ENCODE data around the gene MRRF. TPM values are rescaled to one million over a fixed set of nuclear protein-coding genes. Genes with fewer than 3 reads are reported as not detected.
"Not testable (repeated sequence)": the region's sequence is repeated elsewhere in the genome, so short reads cannot be mapped to it uniquely, and the experiment has no call there.

Gene MRRF
- total RNA-seq, 1 donor from 2014 or later = 44.4 TPM

GRCh38 chr9:122355336-122355875 is 90.7 kb downstream of the MRRF start:
- DNase-seq (ENCODE audit: low spot score) = no peak
- Histone ChIP-seq H3K27ac (no peak overlapping the region), H3K4me2 (no peak overlapping the region), H3F3A (ENCODE audit: low read depth) (no peaks in the 10 kb centered on the region), H3K27me3 (peaks cover under 1% of the 10 kb centered on the region), H3K79me2 (ENCODE audit: low read depth) (no peaks in the 10 kb centered on the region), H3K4me1 (no peaks in the 10 kb centered on the region), H4K20me1 (ENCODE audit: low read depth) (no peaks in the 10 kb centered on the region), H3K36me3 (no peaks in the 10 kb centered on the region), H2AFZ (replicated peaks) (no peak overlapping the region), H3K9me3 (ENCODE audit: low read depth) (peaks cover 5% of the 10 kb centered on the region), H3K9ac (no peak overlapping the region), H3K4me3 (no peak overlapping the region)
- H3K36me3 Mint-ChIP-seq = no peaks in the 10 kb centered on the region
- H3K4me3 Mint-ChIP-seq = no peak overlapping the region
- no peak for TF ChIP-seq EZH2 (IDR thresholded peaks at IDR 0.05)
- no peak for TF ChIP-seq EZH2phosphoT487 (IDR thresholded peaks at IDR 0.05)
- TF ChIP-seq CTCF (IDR thresholded peaks at IDR 0.05) = no peak
- peaks cover 7% of the 10 kb centered on the region for H3K9me3 Mint-ChIP-seq
- no peak overlapping the region for H3K27ac Mint-ChIP-seq
- H3K27me3 Mint-ChIP-seq (ENCODE audit: insufficient read depth, low read depth) = peaks cover 7% of the 10 kb centered on the region
- no peaks in the 10 kb centered on the region for H3K4me1 Mint-ChIP-seq

DNA sequence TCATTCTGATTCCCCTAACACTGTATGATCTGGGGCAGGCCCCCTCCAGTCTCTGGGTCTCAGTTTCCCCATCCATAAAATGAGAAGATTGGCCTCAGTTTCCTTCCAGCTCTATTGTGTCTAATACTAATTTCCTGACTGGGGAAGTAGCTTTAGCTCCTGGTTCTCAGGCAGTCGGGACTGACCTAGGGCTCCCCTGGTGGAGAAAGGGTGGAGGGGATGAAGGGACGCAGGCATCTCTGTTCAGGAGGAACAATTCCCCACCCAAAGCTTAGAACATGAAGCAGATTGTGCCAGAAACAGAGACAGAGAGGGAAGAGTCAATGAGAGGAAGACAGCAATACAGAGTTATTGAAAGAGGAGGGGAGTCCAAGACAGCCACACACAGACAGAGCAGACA is 91.9 kb downstream of the MRRF start:
- Mint-ChIP-seq H3K27me3 (ENCODE audit: insufficient read depth, low read depth) (peaks cover 7% of the 10 kb centered on the region), H3K4me3 (no peak overlapping the region), H3K27ac (no peak overlapping the region), H3K4me1 (no peaks in the 10 kb centered on the region), H3K9me3 (peaks cover 7% of the 10 kb centered on the region), H3K36me3 (no peaks in the 10 kb centered on the region)
- Histone ChIP-seq H3K27me3 (no peaks in the 10 kb centered on the region), H3K4me2 (no peak overlapping the region), H3F3A (ENCODE audit: low read depth) (no peaks in the 10 kb centered on the region), H3K4me1 (no peaks in the 10 kb centered on the region), H3K27ac (no peak overlapping the region), H3K4me3 (no peak overlapping the region), H3K9ac (no peak overlapping the region), H2AFZ (replicated peaks) (peak overlapping the region; percentile 17), H3K36me3 (no peaks in the 10 kb centered on the region), H4K20me1 (ENCODE audit: low read depth) (no peaks in the 10 kb centered on the region), H3K9me3 (ENCODE audit: low read depth) (peaks cover 5% of the 10 kb centered on the region), H3K79me2 (ENCODE audit: low read depth) (no peaks in the 10 kb centered on the region)
- peak; percentile 49 for DNase-seq (ENCODE audit: low spot score)
- TF ChIP-seq EZH2 (IDR thresholded peaks at IDR 0.05) = no peak
- peak; percentile 64 for TF ChIP-seq CTCF (IDR thresholded peaks at IDR 0.05)

GRCh38 chr9:122360891-122361290 is 96.2 kb downstream of the MRRF start:
- Histone ChIP-seq H2AFZ (replicated peaks) (no peak overlapping the region), H3K4me1 (no peaks in the 10 kb centered on the region), H3K27ac (no peak overlapping the region), H3K27me3 (no peaks in the 10 kb centered on the region), H3F3A (ENCODE audit: low read depth) (no peaks in the 10 kb centered on the region), H3K79me2 (ENCODE audit: low read depth) (no peaks in the 10 kb centered on the region), H3K4me2 (no peak overlapping the region), H3K9ac (no peak overlapping the region), H3K36me3 (no peaks in the 10 kb centered on the region), H3K4me3 (no peak overlapping the region), H3K9me3 (ENCODE audit: low read depth) (no peaks in the 10 kb centered on the region), H4K20me1 (ENCODE audit: low read depth) (no peaks in the 10 kb centered on the region)
- Mint-ChIP-seq H3K4me3 (no peak overlapping the region), H3K27ac (no peak overlapping the region), H3K36me3 (no peaks in the 10 kb centered on the region), H3K9me3 (peaks cover 5% of the 10 kb centered on the region), H3K27me3 (ENCODE audit: insufficient read depth, low read depth) (peaks cover 9% of the 10 kb centered on the region), H3K4me1 (peaks cover 3% of the 10 kb centered on the region)
- TF ChIP-seq EZH2 (IDR thresholded peaks at IDR 0.05) (no peak), EZH2phosphoT487 (IDR thresholded peaks at IDR 0.05) (no peak)
- no peak for DNase-seq (ENCODE audit: low spot score)

DNA sequence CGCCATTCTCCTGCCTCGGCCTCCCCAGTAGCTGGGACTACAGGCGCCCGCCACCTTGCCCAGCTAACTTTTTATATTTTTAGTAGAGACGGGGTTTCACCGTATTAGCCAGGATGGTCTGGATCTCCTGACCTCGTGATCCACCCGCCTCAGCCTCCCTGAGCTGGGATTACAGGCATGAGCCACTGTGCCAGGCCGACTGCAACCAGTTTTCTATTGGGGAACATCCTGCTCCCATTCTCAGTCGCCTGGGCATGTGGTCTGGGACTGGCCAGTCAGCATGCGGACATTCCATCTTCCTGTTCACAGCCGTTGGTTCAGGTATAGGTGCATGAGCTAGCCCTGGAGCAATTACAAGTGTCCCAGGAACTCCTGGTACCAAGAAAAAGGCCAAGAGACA is 98.4 kb downstream of the MRRF start:
- DNase-seq (ENCODE audit: low spot score) = not testable (repeated sequence)

More for the DNA sequence above, 98.4 kb downstream of the MRRF start:
- H3K4me2 ChIP-seq; H3K4me3 Mint-ChIP-seq; H3K27ac Mint-ChIP-seq; H3K79me2 ChIP-seq (ENCODE audit: low read depth); H3K9me3 Mint-ChIP-seq; H3F3A ChIP-seq (ENCODE audit: low read depth); H3K36me3 ChIP-seq; H3K27me3 Mint-ChIP-seq (ENCODE audit: insufficient read depth, low read depth); H3K27me3 ChIP-seq; H3K4me1 ChIP-seq; H3K4me3 ChIP-seq; H4K20me1 ChIP-seq (ENCODE audit: low read depth); H3K4me1 Mint-ChIP-seq; H3K36me3 Mint-ChIP-seq; H2AFZ ChIP-seq (replicated peaks); H3K27ac ChIP-seq; H3K9ac ChIP-seq; H3K9me3 ChIP-seq (ENCODE audit: low read depth): not testable (repeated sequence)
